Measurements from ENCODE around the gene MICOS13.
A peak's percentile ranks its signal among the peaks of the same experiment; 100 is the strongest.

The MICOS13 gene

DNA sequence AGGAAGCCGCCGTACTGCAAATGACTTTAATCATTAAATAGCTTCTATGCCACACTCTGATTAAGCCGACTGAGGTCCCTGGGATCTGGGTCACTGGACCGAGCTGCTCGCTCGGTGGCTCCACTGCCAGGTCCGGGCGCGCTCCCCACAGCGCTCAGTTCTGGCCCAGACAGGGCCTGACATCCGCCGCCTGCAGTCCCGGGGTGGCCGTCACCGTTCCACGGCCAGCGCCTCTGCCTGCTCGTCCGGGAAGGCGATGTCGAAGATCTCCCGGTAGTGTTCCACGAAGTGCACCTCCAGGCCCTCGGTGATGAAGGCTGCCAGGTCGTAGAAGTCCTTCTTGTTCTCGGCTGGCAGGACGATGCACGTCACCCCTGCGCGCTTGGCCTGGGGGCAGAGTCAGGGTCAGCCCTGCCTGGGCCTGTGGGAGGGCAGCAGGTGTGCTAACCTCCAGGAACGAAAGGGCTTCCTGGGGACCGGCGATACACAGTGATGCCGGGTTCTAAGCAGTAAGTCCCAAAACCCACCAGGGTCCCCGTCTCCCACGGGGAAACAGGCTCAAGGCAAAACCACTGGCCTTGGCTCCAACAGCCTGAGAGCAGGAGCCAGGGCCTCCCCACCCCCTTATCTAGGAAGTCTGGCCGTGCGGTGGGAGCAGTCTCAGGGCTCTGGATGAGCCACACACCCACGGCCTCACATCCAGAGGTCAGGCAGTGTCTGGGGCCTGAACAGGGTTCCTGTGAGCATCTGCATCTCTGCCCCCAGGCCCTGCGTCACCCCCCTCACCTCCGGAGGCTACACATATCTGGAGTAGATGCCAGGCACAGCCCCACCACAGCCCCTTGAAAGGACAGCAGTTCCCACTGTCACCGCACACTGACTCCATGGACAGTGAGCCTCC, 11.8 kb upstream of the MICOS13 start (continued):
- TF ChIP-seq ZEB2 (tag by site-specific recombination; IDR thresholded peaks at IDR 0.05): peak; percentile 62; the same call in 1 of the 2 replicates
- TF ChIP-seq ZNF133 (tag by site-specific recombination; IDR thresholded peaks at IDR 0.05): no peak
- TF ChIP-seq SP2 (tag by site-specific recombination; IDR thresholded peaks at IDR 0.05): 0 out of 2 replicates have a peak, but pooled peaks have one; percentile 1
- TF ChIP-seq BCL11A (tag by site-specific recombination; IDR thresholded peaks at IDR 0.05; ENCODE audit: low read depth): peak; percentile 41; the same call in 1 of the 2 replicates
- TF ChIP-seq ZFHX2 (tag by site-specific recombination; conservative IDR thresholded peaks at IDR 0.05): peak; percentile 59; the same call in 1 of the 2 replicates
- TF ChIP-seq ZNF354C (tag by site-specific recombination; IDR thresholded peaks at IDR 0.05; ENCODE audit: borderline replicate concordance, low read depth): no peak
- no peak for TF ChIP-seq ZBTB1 (tag by site-specific recombination; IDR thresholded peaks at IDR 0.05)
- TF ChIP-seq, protein P1, sequence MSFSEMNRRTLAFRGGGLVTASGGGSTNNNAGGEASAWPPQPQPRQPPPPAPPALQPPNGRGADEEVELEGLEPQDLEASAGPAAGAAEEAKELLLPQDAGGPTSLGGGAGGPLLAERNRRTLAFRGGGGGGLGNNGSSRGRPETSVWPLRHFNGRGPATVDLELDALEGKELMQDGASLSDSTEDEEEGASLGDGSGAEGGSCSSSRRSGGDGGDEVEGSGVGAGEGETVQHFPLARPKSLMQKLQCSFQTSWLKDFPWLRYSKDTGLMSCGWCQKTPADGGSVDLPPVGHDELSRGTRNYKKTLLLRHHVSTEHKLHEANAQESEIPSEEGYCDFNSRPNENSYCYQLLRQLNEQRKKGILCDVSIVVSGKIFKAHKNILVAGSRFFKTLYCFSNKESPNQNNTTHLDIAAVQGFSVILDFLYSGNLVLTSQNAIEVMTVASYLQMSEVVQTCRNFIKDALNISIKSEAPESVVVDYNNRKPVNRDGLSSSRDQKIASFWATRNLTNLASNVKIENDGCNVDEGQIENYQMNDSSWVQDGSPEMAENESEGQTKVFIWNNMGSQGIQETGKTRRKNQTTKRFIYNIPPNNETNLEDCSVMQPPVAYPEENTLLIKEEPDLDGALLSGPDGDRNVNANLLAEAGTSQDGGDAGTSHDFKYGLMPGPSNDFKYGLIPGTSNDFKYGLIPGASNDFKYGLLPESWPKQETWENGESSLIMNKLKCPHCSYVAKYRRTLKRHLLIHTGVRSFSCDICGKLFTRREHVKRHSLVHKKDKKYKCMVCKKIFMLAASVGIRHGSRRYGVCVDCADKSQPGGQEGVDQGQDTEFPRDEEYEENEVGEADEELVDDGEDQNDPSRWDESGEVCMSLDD (tag by site-specific recombination; IDR thresholded peaks at IDR 0.05): peak; percentile 54; the same call in 1 of the 2 replicates
- no peak for TF ChIP-seq ZNF768 (tag by site-specific recombination; IDR thresholded peaks at IDR 0.05)
- no peak for TF ChIP-seq ZNF274 (IDR thresholded peaks at IDR 0.05; ENCODE audit: low read length)
- TF ChIP-seq ZNF274 (tag by site-specific recombination; IDR thresholded peaks at IDR 0.05; ENCODE audit: borderline replicate concordance): no peak
- peak; percentile 39; the same call in 1 of the 2 replicates for TF ChIP-seq ZBTB17 (tag by site-specific recombination; IDR thresholded peaks at IDR 0.05)
- peak; percentile 29; the same call in 1 of the 2 replicates for TF ChIP-seq SCRT2 (tag by site-specific recombination; IDR thresholded peaks at IDR 0.05)
- TF ChIP-seq, protein P2, sequence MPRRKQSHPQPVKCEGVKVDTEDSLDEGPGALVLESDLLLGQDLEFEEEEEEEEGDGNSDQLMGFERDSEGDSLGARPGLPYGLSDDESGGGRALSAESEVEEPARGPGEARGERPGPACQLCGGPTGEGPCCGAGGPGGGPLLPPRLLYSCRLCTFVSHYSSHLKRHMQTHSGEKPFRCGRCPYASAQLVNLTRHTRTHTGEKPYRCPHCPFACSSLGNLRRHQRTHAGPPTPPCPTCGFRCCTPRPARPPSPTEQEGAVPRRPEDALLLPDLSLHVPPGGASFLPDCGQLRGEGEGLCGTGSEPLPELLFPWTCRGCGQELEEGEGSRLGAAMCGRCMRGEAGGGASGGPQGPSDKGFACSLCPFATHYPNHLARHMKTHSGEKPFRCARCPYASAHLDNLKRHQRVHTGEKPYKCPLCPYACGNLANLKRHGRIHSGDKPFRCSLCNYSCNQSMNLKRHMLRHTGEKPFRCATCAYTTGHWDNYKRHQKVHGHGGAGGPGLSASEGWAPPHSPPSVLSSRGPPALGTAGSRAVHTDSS (tag by site-specific recombination; IDR thresholded peaks at IDR 0.05): peak; percentile 50; the same call in 1 of the 2 replicates
- TF ChIP-seq ZNF391 (tag by site-specific recombination; IDR thresholded peaks at IDR 0.05; ENCODE audit: borderline replicate concordance, low read depth): no peak
- TF ChIP-seq ZNF341 (tag by site-specific recombination; IDR thresholded peaks at IDR 0.05; ENCODE audit: low read depth): peak; percentile 76
- TF ChIP-seq BCL11B (tag by site-specific recombination; IDR thresholded peaks at IDR 0.05; ENCODE audit: low read depth): peak; percentile 89
- TF ChIP-seq, protein P3, sequence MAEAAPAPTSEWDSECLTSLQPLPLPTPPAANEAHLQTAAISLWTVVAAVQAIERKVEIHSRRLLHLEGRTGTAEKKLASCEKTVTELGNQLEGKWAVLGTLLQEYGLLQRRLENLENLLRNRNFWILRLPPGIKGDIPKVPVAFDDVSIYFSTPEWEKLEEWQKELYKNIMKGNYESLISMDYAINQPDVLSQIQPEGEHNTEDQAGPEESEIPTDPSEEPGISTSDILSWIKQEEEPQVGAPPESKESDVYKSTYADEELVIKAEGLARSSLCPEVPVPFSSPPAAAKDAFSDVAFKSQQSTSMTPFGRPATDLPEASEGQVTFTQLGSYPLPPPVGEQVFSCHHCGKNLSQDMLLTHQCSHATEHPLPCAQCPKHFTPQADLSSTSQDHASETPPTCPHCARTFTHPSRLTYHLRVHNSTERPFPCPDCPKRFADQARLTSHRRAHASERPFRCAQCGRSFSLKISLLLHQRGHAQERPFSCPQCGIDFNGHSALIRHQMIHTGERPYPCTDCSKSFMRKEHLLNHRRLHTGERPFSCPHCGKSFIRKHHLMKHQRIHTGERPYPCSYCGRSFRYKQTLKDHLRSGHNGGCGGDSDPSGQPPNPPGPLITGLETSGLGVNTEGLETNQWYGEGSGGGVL (tag by site-specific recombination; IDR thresholded peaks at IDR 0.05): no peak
- no peak for TF ChIP-seq ZNF114 (tag by site-specific recombination; IDR thresholded peaks at IDR 0.05)
- TF ChIP-seq ZNF175 (tag by site-specific recombination; IDR thresholded peaks at IDR 0.05): no peak
- TF ChIP-seq, protein P4, sequence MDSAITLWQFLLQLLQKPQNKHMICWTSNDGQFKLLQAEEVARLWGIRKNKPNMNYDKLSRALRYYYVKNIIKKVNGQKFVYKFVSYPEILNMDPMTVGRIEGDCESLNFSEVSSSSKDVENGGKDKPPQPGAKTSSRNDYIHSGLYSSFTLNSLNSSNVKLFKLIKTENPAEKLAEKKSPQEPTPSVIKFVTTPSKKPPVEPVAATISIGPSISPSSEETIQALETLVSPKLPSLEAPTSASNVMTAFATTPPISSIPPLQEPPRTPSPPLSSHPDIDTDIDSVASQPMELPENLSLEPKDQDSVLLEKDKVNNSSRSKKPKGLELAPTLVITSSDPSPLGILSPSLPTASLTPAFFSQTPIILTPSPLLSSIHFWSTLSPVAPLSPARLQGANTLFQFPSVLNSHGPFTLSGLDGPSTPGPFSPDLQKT (IDR thresholded peaks at IDR 0.05; ENCODE audit: borderline replicate concordance, low read depth, low read length): no peak
- TF ChIP-seq TCF7L2 (IDR thresholded peaks at IDR 0.05; ENCODE audit: borderline replicate concordance, low read depth, low read length): no peak
- 0 out of 2 replicates have a peak, but pooled peaks have one; percentile 9 for TF ChIP-seq ZNF623 (tag by site-specific recombination; IDR thresholded peaks at IDR 0.05)
- TF ChIP-seq, protein P5, sequence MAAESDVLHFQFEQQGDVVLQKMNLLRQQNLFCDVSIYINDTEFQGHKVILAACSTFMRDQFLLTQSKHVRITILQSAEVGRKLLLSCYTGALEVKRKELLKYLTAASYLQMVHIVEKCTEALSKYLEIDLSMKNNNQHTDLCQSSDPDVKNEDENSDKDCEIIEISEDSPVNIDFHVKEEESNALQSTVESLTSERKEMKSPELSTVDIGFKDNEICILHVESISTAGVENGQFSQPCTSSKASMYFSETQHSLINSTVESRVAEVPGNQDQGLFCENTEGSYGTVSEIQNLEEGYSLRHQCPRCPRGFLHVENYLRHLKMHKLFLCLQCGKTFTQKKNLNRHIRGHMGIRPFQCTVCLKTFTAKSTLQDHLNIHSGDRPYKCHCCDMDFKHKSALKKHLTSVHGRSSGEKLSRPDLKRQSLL (tag by site-specific recombination; IDR thresholded peaks at IDR 0.05): peak; percentile 52; the same call in 1 of the 2 replicates
- TF ChIP-seq ZNF121 (tag by site-specific recombination; IDR thresholded peaks at IDR 0.05): peak; percentile 20; the same call in 1 of the 2 replicates
- TF ChIP-seq ZNF501 (tag by site-specific recombination; IDR thresholded peaks at IDR 0.05): no peak
- TF ChIP-seq ZNF473 (tag by site-specific recombination; IDR thresholded peaks at IDR 0.05): no peak
- TF ChIP-seq SETDB1 (IDR thresholded peaks at IDR 0.05; ENCODE audit: insufficient read length, low read length): no peak
- TF ChIP-seq ZXDB (tag by site-specific recombination; IDR thresholded peaks at IDR 0.05): peak; percentile 12; the same call in 1 of the 2 replicates
- TF ChIP-seq ZNF10 (tag by site-specific recombination; IDR thresholded peaks at IDR 0.05): peak; percentile 72
- 0 out of 2 replicates have a peak, but pooled peaks have one; percentile 50 for TF ChIP-seq ZBTB7A (tag by site-specific recombination; IDR thresholded peaks at IDR 0.05; ENCODE audit: low read depth)

All from HEK293 (cell line).